ENCODE data around the gene MLLT6. TPM values are rescaled to one million over a fixed set of nuclear protein-coding genes. Genes with fewer than 3 reads are reported as not detected.

MLLT6 gene
- total RNA-seq, 4 donors from 2014 or later, result 48.2 to 76.8 (median 56.3) TPM

DNA sequence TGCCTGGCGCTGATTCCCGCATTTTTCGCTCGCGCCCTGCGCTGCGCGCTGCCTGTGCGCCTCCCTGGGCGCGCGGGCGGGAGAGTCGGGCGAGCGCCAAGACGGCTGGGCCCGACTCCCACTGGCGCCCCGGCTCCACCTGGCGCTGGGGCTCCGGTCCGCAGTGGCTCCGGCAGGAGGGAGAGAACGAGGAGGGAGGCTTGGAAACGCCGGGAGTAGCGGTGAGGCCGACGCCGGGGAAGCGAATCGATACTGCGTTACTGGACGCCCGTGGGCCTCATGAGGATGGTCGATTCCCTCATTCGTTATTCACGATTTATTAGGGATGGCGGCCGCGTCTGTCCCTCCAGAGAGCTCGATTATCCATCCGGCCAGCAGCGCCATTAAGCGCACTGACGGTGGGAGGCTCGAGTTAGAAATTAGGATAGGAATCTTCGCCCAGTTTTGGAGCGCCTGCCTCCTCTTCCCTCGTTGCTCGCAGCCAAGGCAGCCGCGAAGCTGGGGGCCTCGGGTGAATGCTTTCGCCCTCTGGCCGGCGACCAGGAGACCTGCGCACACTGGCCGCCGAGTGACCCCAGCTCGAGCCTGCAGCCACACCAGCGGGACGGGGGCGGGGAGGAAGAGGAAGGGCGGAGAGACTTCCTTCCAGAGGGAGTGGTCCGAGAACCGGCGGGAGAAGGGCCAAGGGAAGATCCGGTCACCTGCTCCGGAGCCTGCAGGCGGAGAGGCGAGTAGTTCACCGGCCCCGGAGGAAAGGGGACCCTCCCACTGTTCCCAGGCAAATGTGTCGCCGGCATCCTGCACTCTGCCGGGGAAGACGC lies 44.4 kb downstream of the MLLT6 start:
- in situ Hi-C loops (cut with MboI; ENCODE audit: low sequenced_read_pairs in 4 of 4), result loop anchor here in 1 of 4 donors (10.0 kb wide), 1 partner anchor 55 kb away; no protein-coding TSS in a partner anchor
- peak overlapping the region; percentile 78 to 96 (median 80) for H3K27ac ChIP-seq
- H3K9me3 ChIP-seq, result no peaks in the 10 kb centered on the region
- intact Hi-C loops (cut with DNase I; ENCODE audit: low total_unique reads), result loop anchor here (5.0 kb wide), 1 partner anchor 72 kb away; no protein-coding TSS in a partner anchor
- H3K27me3 ChIP-seq, result peaks cover 32 to 36% (median 34%) of the 10 kb centered on the region in 3 donors
- H3K36me3 ChIP-seq, result peaks cover 0 to 3% of the 10 kb centered on the region in 2 donors
- DNase-seq (peak; percentile 73 to 74), ATAC-seq (peak in 1 of 2 donors; percentile 7)
- peaks cover 34 to 38% of the 10 kb centered on the region in 2 donors for H3K4me1 ChIP-seq
- peak overlapping the region; percentile 55 to 70 (median 64) for H3K4me3 ChIP-seq
- peak; percentile 56 to 62 for TF ChIP-seq POLR2A (IDR thresholded peaks at IDR 0.05)
- TF ChIP-seq, protein P1, sequence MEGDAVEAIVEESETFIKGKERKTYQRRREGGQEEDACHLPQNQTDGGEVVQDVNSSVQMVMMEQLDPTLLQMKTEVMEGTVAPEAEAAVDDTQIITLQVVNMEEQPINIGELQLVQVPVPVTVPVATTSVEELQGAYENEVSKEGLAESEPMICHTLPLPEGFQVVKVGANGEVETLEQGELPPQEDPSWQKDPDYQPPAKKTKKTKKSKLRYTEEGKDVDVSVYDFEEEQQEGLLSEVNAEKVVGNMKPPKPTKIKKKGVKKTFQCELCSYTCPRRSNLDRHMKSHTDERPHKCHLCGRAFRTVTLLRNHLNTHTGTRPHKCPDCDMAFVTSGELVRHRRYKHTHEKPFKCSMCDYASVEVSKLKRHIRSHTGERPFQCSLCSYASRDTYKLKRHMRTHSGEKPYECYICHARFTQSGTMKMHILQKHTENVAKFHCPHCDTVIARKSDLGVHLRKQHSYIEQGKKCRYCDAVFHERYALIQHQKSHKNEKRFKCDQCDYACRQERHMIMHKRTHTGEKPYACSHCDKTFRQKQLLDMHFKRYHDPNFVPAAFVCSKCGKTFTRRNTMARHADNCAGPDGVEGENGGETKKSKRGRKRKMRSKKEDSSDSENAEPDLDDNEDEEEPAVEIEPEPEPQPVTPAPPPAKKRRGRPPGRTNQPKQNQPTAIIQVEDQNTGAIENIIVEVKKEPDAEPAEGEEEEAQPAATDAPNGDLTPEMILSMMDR (IDR thresholded peaks at IDR 0.05 in 4 of 5, conservative IDR thresholded peaks at IDR 0.05 in 1 of 5), result no peak

DNA sequence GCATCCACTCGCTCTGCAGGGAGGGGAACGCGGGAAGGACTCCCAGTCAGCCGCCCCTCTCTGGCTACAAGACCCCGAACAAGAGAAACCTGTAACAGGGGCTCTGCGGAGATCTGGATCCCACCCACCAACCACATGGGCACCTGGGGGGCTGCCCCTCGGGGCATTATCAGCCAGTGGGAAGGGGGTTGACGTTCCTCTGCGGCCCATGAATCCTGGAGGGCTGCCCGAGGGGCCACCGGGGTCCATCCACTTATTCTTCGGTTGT lies 44.9 kb downstream of the MLLT6 start:
- intact Hi-C loops (cut with DNase I; ENCODE audit: low total_unique reads), result loop anchor here (5.0 kb wide), 1 partner anchor 73 kb away; no protein-coding TSS in a partner anchor
- Histone ChIP-seq H3K9me3 (no peaks in the 10 kb centered on the region), H3K27ac (peak overlapping the region; percentile 78 to 96 (median 80)), H3K36me3 (peaks cover 0 to 9% of the 10 kb centered on the region in 2 donors), H3K4me1 (peaks cover 36 to 41% of the 10 kb centered on the region in 2 donors), H3K27me3 (peaks cover 32 to 36% (median 34%) of the 10 kb centered on the region in 3 donors), H3K4me3 (peak overlapping the region; percentile 55 to 70 (median 64))
- ATAC-seq (no peak), DNase-seq (no peak)
- in situ Hi-C loops (cut with MboI; ENCODE audit: low sequenced_read_pairs in 4 of 4), result loop anchor here in 1 of 4 donors (10.0 kb wide), 1 partner anchor 55 kb away; no protein-coding TSS in a partner anchor
- TF ChIP-seq, protein P1 (IDR thresholded peaks at IDR 0.05 in 4 of 5, conservative IDR thresholded peaks at IDR 0.05 in 1 of 5), result no peak
- no peak for TF ChIP-seq POLR2A (IDR thresholded peaks at IDR 0.05)

DNA sequence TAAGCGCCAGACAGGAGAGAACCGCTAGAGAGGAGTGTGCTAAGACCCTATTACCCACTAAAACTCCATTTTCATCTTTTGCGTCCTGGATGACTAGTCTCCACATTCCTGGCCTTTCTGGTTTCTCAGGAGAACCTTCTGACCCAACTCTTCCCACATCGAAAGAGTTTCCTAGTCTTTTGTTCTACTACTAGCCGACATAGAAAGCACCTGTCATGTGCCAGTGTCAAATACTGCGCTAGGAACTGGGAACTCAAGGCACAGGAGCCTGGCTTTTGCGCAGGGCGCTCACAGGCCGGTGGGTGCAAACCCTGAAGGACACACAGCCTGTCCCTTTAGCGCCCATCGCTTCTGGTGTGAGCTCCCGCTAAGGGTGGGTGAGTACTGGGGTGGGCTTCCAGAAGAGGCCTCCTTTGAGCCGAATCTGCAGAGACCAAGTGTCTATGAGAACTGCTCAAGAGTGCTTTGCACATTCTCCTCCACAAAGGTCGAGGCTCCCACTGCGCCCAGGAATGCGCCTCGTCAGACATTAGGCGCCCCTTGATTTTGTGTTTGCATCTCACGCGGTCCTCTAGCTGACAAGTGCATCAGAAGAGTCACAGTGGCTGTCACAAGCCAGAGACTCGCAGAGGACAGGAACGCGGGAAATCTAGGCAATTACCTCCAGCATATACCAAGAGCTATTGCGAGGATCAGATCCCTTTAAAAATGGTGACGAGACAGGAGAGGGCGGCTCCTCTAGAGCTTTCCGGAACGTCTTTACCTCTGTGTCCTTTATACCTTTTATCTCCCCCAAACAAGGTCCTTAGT lies 45.4 kb downstream of the MLLT6 start:
- Histone ChIP-seq H3K4me1 (peaks cover 36 to 41% of the 10 kb centered on the region in 2 donors), H3K27ac (peak overlapping the region; percentile 78 to 96 (median 80)), H3K27me3 (peaks cover 32 to 36% (median 34%) of the 10 kb centered on the region in 3 donors), H3K36me3 (peaks cover 0 to 13% of the 10 kb centered on the region in 2 donors), H3K9me3 (no peaks in the 10 kb centered on the region), H3K4me3 (peak overlapping the region; percentile 55 to 70 (median 64))
- ATAC-seq (no peak), DNase-seq (no peak)
- in situ Hi-C loops (cut with MboI; ENCODE audit: low sequenced_read_pairs in 4 of 4), result loop anchor here in 1 of 4 donors (10.0 kb wide), 1 partner anchor 54 kb away; no protein-coding TSS in a partner anchor
- intact Hi-C loops (cut with DNase I; ENCODE audit: low total_unique reads), result loop anchor here (5.0 kb wide), 1 partner anchor 73 kb away; no protein-coding TSS in a partner anchor
- TF ChIP-seq, protein P1 (IDR thresholded peaks at IDR 0.05 in 4 of 5, conservative IDR thresholded peaks at IDR 0.05 in 1 of 5), result no peak
- no peak for TF ChIP-seq POLR2A (IDR thresholded peaks at IDR 0.05)

DNA sequence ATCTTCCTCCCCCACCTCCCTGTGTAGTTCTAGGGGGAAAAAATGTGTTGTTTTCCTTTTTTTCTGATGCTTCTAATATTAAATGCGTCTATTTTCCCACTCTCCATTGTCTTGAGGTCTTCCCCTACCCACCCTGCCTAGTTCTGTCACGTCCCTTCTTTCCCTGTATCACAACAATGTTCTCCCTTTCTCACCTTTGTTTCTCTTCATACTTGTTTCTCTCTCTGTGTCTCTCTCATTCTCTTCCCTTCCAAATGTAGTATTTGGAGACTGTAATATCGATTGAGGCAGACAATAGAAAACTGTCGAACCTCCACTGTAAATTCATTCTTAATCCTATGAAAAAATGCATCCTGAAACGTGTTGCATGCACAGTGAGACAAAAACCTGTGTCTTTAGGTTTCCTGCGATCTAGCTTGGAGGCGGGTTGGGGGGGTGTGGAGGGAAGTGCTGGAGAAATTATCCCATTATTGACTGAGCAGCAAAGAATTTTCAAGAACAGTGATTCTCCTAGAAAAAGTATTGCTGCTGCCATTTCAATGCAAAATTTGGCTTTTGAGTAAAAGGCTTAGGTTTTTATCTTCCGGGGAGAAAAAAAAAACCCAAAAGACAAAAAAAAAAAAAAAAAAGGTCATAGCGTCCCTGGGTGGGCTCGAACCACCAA lies 46.2 kb downstream of the MLLT6 start:
- Histone ChIP-seq H3K4me1 (peaks cover 31 to 41% of the 10 kb centered on the region in 2 donors), H3K36me3 (peaks cover 0 to 20% of the 10 kb centered on the region in 2 donors), H3K9me3 (no peaks in the 10 kb centered on the region), H3K27me3 (peaks cover 32 to 36% (median 34%) of the 10 kb centered on the region in 3 donors), H3K4me3 (peak overlapping the region; percentile 68 to 97 (median 84)), H3K27ac (peak overlapping the region in 3 of 4 donors; percentile 81 to 96 (median 92))
- ATAC-seq (no peak), DNase-seq (no peak)
- in situ Hi-C loops (cut with MboI; ENCODE audit: low sequenced_read_pairs in 4 of 4) (loop anchor here in 1 of 4 donors (10.0 kb wide), 1 partner anchor 54 kb away; no protein-coding TSS in a partner anchor), intact Hi-C loops (cut with DNase I; ENCODE audit: low total_unique reads) (loop anchor here (5.0 kb wide), 1 partner anchor 74 kb away; no protein-coding TSS in a partner anchor)
- TF ChIP-seq, protein P1 (IDR thresholded peaks at IDR 0.05 in 4 of 5, conservative IDR thresholded peaks at IDR 0.05 in 1 of 5), result no peak
- no peak for TF ChIP-seq POLR2A (IDR thresholded peaks at IDR 0.05)

All from gastrocnemius medialis (tissue), 4 donors.